Ishikawa (cell line): ENCODE measurements around the gene COPZ1.

Experiments used
- CEBPB ChIP-seq: IDR thresholded peaks from 2 replicates; pipeline ENCODE4 v1.6.1; 2012
- CREB1 ChIP-seq: IDR thresholded peaks from 2 replicates; pipeline ENCODE4 v1.6.1; 2012; ENCODE audit warnings: low read depth
- EGR1 ChIP-seq: IDR thresholded peaks from 2 replicates; pipeline ENCODE4 v1.6.1; 2012
- EP300 ChIP-seq: IDR thresholded peaks from 2 replicates; pipeline ENCODE4 v1.6.1; 2012; ENCODE audit warnings: borderline replicate concordance
- FOXM1 ChIP-seq: IDR thresholded peaks from 2 replicates; pipeline ENCODE4 v1.6.1; 2012; ENCODE audit warnings: low read depth, borderline replicate concordance
- NFIC ChIP-seq: IDR thresholded peaks from 2 replicates; pipeline ENCODE4 v1.6.1; 2012
- RAD21 ChIP-seq: IDR thresholded peaks from 2 replicates; pipeline ENCODE4 v1.6.1; 2012; ENCODE audit warnings: low read depth
- REST ChIP-seq: IDR thresholded peaks from 2 replicates; pipeline ENCODE4 v1.6.1; 2012; ENCODE audit warnings: low read depth, mild to moderate bottlenecking
- TAF1 ChIP-seq: IDR thresholded peaks from 2 replicates; pipeline ENCODE4 v1.6.1; 2012; ENCODE audit warnings: low read depth, mild to moderate bottlenecking
- TCF12 ChIP-seq: IDR thresholded peaks from 2 replicates; pipeline ENCODE4 v1.6.1; 2012; ENCODE audit warnings: low read depth
- TEAD4 ChIP-seq: IDR thresholded peaks from 2 replicates; pipeline ENCODE4 v1.6.1; 2012
- YY1 ChIP-seq: IDR thresholded peaks from 2 replicates; pipeline ENCODE4 v1.6.1; 2012; ENCODE audit warnings: low read depth
- ZBTB7A ChIP-seq: IDR thresholded peaks from 2 replicates; pipeline ENCODE4 v1.6.1; 2012; ENCODE audit warnings: low read depth
- TF ChIP-seq, protein P1 (sequence below): IDR thresholded peaks from 2 replicates; pipeline ENCODE4 v1.6.1; 2012
- TF ChIP-seq, protein P2 (sequence below): IDR thresholded peaks from 2 replicates; pipeline ENCODE4 v1.6.1; 2012

Gene COPZ1

DNA sequence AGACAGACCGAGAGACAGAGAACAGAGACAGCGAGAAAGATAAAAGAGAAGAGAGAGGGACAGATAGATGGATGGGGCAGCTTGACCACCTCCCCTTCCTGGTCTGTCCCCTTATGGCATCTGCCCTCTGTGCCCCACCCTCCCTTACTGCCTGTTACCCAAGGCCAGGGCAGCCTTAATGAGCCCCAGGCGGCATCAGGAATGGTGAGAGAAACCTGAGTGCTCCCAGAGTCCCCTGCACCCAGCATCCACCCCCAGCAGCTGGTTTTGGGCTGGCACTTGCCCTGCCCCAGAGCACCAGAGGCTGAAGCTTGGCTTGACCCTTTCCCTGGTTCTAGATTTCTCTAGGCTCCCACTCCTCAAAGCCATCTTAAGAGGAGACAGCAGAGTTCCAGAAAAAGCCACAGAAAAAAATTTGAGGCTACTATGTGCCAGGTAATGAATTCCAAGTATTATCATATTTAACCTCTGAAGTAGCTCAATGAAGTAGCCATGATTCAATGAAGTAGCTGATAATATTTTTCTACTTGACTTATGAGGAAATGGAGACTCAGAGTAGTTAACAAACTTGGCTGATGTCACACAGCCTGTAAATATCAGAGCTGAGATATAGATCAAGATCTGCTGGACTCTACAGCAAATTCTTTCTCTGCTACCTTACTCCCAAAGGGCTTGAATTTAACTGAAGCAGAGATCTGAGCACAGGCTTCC lies 61.6 kb downstream of the COPZ1 start:
- TF ChIP-seq EP300 (no peak), REST (no peak), FOXM1 (no peak), CREB1 (no peak), TAF1 (no peak)
- TF ChIP-seq, protein P1, sequence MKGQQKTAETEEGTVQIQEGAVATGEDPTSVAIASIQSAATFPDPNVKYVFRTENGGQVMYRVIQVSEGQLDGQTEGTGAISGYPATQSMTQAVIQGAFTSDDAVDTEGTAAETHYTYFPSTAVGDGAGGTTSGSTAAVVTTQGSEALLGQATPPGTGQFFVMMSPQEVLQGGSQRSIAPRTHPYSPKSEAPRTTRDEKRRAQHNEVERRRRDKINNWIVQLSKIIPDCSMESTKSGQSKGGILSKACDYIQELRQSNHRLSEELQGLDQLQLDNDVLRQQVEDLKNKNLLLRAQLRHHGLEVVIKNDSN: no peak

GRCh38 chr12:54387114-54387467 lies 62.2 kb downstream of the COPZ1 start:
- TF ChIP-seq RAD21 (no peak), YY1 (no peak), NFIC (no peak), CEBPB (no peak), TCF12 (no peak), REST (no peak), TAF1 (no peak), CREB1 (no peak), EP300 (no peak), TEAD4 (no peak), ZBTB7A (no peak), EGR1 (no peak), FOXM1 (no peak)
- TF ChIP-seq, protein P1: no peak
- TF ChIP-seq, protein P2, sequence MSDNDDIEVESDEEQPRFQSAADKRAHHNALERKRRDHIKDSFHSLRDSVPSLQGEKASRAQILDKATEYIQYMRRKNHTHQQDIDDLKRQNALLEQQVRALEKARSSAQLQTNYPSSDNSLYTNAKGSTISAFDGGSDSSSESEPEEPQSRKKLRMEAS: no peak

DNA sequence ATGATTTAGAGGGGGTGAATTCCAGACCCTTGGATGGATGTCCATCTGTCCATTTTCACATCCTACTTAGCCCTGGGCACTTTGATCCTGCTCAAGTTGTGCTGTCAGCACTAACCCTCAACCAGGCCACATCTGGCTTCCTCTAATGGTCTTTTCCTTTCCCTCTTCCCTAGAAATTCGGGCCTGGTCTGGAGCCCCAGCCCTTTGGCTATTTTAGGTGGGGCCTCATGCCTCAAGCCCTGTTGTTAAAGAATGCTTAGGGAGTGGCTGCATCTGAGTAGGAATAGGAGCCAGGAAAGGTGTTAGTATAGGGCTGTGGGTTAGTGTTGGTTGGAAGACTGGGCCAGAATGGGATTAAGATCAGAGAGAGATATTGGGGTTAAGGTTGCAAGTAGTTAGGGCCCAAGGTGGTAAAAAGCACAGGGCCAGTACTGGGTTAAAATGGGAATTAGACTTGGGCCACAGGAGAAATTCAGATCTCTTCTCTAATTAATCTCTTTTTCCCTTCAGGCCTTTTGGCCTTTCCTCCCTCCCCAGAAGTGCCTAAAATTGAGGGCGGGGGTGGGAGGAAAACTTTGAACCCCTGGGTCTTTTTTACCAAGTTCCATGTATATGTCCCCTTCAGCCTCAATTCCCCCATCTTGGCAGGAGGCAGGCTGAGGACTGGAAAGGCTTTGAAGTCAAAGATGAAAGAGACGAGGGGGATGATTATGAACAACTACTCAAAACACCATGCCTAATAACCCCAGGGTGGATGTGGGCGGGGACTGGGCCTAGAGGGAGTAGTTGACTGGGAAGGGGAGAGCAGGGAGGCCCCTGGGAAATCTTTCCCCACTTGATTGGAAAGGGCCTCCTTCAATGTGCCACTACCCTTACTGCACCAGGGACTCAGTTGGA lies 63.6 kb downstream of the COPZ1 start:
- no peak for TF ChIP-seq RAD21
- TF ChIP-seq TCF12: no peak
- TF ChIP-seq TEAD4: no peak
- TF ChIP-seq, protein P1: no peak
- TF ChIP-seq CREB1: no peak
- TF ChIP-seq CEBPB: no peak
- TF ChIP-seq YY1: no peak
- TF ChIP-seq EGR1: no peak
- TF ChIP-seq TAF1: no peak
- TF ChIP-seq NFIC: no peak
- TF ChIP-seq REST: no peak
- no peak for TF ChIP-seq EP300
- TF ChIP-seq ZBTB7A: no peak
- TF ChIP-seq, protein P2: no peak
- TF ChIP-seq FOXM1: no peak
